GM12892 (cell line): ENCODE data around the gene ADGRL2.

Experiments used
- POLR2A ChIP-seq: IDR thresholded peaks from 2 replicates; pipeline ENCODE4 v1.6.1; 2011; ENCODE audit warnings: low read depth, low read length, control low read depth
- POLR2AphosphoS5 ChIP-seq: IDR thresholded peaks from 2 replicates; pipeline ENCODE4 v1.6.1; 2011; ENCODE audit warnings: low read depth, low read length, control low read depth

DNA sequence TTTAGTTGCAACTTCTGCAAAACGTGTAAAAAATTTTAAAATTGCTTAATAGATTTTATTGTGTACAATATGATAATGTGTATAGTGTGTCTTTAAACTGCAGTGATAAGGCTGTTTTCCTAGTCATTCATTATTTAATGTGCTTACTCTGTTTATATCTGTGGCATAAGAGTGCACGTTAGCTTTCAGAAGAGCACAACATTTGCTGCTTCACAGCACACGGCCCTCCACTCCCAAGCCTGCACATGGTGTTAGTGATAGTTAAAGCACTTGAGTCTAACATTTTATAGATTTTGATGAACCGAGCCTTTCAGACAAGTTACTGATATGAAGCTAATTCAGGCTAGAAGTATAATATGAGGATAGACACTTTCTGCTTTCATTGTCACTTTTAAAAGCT lies 120.6 kb downstream of the ADGRL2 start:
- TF ChIP-seq POLR2AphosphoS5: no peak
- TF ChIP-seq POLR2A: no peak
